Testis (tissue), 3 donors: Measurements from ENCODE around the gene CAPRIN1. TPM values are rescaled to one million over a fixed set of nuclear protein-coding genes. Genes with fewer than 3 reads are reported as not detected.

Experiments used
- DNase-seq: peaks from one replicate; pipeline ENCODE4 v3.0.0-alpha.2; 2019
- H3K27ac ChIP-seq, 2 donors: fragments of 200-600 bp; sonication (generic); one replicate each; pipeline ENCODE4 v1.5.1; 2019
- H3K27me3 ChIP-seq: fragments of 200-600 bp; sonication (generic); one replicate; pipeline ENCODE4 v1.5.1; 2019
- H3K36me3 ChIP-seq: fragments of 200-600 bp; sonication (generic); one replicate; pipeline ENCODE4 v1.5.1; 2017; ENCODE audit warnings: low read depth; ENCODE audit errors: missing control alignments
- H3K4me1 ChIP-seq: fragments of 200-600 bp; sonication (generic); one replicate; pipeline ENCODE4 v1.5.1; 2019
- H3K4me3 ChIP-seq, 2 donors: fragments of 200-600 bp; sonication (generic); one replicate each; pipeline ENCODE4 v1.5.1; 2017 to 2019
- H3K9me3 ChIP-seq: fragments of 200-600 bp; sonication (generic); one replicate; pipeline ENCODE4 v1.5.1; 2017
- POLR2A ChIP-seq: fragments of 450-650 bp; IDR thresholded peaks from one replicate; pipeline ENCODE4 v1.6.1; 2017; ENCODE audit warnings: antibody characterized with exemption, mild to moderate bottlenecking, moderate library complexity
- WGBS, 2 donors: methylation state at CpG; one replicate each; pipeline ENCODE4 v1.1.5; 2018; 5-methylcytosine and 5-hydroxymethylcytosine counted together
- intact Hi-C: fragments of 100-400 bp; cut with DNase I; formaldehyde crosslinking; loops from one replicate; pipeline ENCODE4 v1.15.1; 2023; ENCODE audit warnings: low total_unique reads
- polyA plus RNA-seq: library from polyadenylated mRNA; stranded (reverse); fragments of 350-450 nt; fragmentation: Illumina TruSeq; extraction: RNeasy Lipid Tissue Mini Kit (QIAGEN cat#74804); gene quantifications from one replicate; pipeline ENCODE4 v1.2.3, GENCODE V29; 2014; ENCODE audit warnings: low read depth, low replicate concordance; ENCODE audit not compliant: insufficient read depth
- total RNA-seq, 2 donors: library from RNA; depleted of rRNA; stranded (reverse); fragments of >200 nt; gene quantifications; one replicate each; pipeline ENCODE4 v1.2.3, GENCODE V29; 2016
- TF ChIP-seq, protein P1 (sequence below), 3 experiments: fragments of 450-650 bp in 2 of 3; fragments of 200-600 bp in 1 of 3; sonication (generic) in 1 of 3; IDR thresholded peaks; one replicate each; pipeline ENCODE4 v1.5.1; 2016 to 2019; ENCODE audit warnings: antibody characterized with exemption in 3 of 3, mild to moderate bottlenecking in 2 of 3, moderate library complexity in 1 of 3

Gene CAPRIN1
- total and polyA plus RNA-seq, 3 donors from 2014 or later = 281 to 419 (median 377) TPM

DNA sequence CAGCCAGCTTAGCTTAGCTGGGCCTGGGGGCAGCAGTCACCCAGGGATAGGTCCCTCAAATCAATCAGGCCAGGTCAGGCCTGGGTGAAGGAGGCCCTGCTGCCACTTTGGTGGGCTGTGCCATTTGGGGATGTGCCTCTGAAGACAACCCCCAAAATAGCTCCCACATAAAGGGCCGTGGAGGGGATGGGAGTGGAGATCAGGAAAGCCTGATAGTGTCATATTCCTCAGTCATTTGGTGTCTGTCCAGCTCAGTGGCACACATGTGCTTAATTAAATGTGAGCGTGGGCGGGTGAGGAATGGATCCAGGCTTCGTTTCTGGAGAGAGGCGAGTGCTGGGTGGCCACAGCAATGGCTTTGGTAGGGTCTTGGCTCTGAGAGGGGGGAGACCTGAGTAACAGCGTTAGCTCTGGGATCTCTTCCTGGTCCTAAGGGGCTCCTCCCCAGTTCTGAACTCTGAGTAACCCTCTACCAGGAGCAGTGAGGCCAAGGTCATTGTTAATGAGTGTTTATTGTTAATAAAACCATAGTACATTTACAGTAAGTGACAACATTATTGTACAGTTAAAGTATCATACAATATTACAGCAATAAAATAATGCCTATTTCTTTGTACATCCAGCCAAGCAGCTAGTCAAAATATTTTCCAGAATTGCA, 99.1 kb downstream of the CAPRIN1 start:
- no peak overlapping the region for H3K4me3 ChIP-seq
- no peaks in the 10 kb centered on the region for H3K36me3 ChIP-seq
- H3K27ac ChIP-seq = no peak overlapping the region
- 54 to 65% methylated on average over 6 of the region's 6 CpGs for WGBS, 2 donors
- intact Hi-C loops = no loop called here
- H3K9me3 ChIP-seq = no peaks in the 10 kb centered on the region
- TF ChIP-seq, protein P1, sequence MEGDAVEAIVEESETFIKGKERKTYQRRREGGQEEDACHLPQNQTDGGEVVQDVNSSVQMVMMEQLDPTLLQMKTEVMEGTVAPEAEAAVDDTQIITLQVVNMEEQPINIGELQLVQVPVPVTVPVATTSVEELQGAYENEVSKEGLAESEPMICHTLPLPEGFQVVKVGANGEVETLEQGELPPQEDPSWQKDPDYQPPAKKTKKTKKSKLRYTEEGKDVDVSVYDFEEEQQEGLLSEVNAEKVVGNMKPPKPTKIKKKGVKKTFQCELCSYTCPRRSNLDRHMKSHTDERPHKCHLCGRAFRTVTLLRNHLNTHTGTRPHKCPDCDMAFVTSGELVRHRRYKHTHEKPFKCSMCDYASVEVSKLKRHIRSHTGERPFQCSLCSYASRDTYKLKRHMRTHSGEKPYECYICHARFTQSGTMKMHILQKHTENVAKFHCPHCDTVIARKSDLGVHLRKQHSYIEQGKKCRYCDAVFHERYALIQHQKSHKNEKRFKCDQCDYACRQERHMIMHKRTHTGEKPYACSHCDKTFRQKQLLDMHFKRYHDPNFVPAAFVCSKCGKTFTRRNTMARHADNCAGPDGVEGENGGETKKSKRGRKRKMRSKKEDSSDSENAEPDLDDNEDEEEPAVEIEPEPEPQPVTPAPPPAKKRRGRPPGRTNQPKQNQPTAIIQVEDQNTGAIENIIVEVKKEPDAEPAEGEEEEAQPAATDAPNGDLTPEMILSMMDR (IDR thresholded peaks at IDR 0.05) = no peak
- no peak for TF ChIP-seq POLR2A
- no peaks in the 10 kb centered on the region for H3K27me3 ChIP-seq
- DNase-seq = no peak
- no peaks in the 10 kb centered on the region for H3K4me1 ChIP-seq

Other genes starting within 250 kb of the CAPRIN1 start
- 1 to 10 TPM; 6.5 to 8.1 TPM for gene LMO2, start 159.7 kb upstream of the CAPRIN1 start, total RNA-seq
- 18.3 TPM for gene LMO2, start 159.7 kb upstream of the CAPRIN1 start, polyA plus RNA-seq
- 10 to 100 TPM; 47.7 to 50.5 TPM for gene NAT10, start 53.9 kb downstream of the CAPRIN1 start, total RNA-seq
- 49.9 TPM for gene NAT10, start 53.9 kb downstream of the CAPRIN1 start, polyA plus RNA-seq